ENCODE data around the gene ELP1.

DNA sequence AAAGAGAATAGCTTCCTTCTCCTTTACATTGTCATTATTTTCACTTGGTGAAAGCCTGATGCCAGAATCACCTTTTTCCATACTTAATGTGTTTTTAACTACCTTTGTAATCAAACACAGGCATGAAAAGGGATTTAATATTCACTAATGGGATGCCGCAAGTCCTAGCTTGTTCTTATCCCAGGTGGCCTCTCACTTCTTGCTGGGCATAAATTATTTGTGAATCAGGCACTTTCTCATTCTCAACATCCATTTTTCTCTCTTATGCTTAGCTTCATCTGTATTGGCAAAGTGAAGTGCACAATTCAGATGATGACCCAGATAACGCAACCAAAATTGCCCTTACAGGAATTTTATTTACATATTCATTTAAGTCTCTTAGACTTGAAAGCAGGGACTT, 89.1 kb downstream of the ELP1 start:
- TF ChIP-seq POLR2A (IDR thresholded peaks at IDR 0.05) = no peak
- TF ChIP-seq, protein P1, sequence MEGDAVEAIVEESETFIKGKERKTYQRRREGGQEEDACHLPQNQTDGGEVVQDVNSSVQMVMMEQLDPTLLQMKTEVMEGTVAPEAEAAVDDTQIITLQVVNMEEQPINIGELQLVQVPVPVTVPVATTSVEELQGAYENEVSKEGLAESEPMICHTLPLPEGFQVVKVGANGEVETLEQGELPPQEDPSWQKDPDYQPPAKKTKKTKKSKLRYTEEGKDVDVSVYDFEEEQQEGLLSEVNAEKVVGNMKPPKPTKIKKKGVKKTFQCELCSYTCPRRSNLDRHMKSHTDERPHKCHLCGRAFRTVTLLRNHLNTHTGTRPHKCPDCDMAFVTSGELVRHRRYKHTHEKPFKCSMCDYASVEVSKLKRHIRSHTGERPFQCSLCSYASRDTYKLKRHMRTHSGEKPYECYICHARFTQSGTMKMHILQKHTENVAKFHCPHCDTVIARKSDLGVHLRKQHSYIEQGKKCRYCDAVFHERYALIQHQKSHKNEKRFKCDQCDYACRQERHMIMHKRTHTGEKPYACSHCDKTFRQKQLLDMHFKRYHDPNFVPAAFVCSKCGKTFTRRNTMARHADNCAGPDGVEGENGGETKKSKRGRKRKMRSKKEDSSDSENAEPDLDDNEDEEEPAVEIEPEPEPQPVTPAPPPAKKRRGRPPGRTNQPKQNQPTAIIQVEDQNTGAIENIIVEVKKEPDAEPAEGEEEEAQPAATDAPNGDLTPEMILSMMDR (IDR thresholded peaks at IDR 0.05) = no peak

Data from lower leg skin (tissue), 3 donors.